GM12873 (cell line): ENCODE results near the gene GPATCH8.

Source experiments
- CTCF ChIP-seq: IDR thresholded peaks from 2 replicates; pipeline ENCODE4 v1.5.1; 2012; ENCODE audit warnings: low read depth, mild to moderate bottlenecking, moderate library complexity, low read length, control low read depth; ENCODE audit not compliant: insufficient read depth; ENCODE audit errors: missing control alignments

The GPATCH8 gene

GRCh38 chr17:44387804-44388203 is 115.4 kb downstream of the GPATCH8 start:
- no peak for TF ChIP-seq CTCF

- TF ChIP-seq CTCF = no peak
Observed at GRCh38 chr17:44386182-44386525, 117.1 kb downstream of the GPATCH8 start.

- TF ChIP-seq CTCF = no peak
Observed at GRCh38 chr17:44385287-44386181, 117.7 kb downstream of the GPATCH8 start.

- TF ChIP-seq CTCF = no peak
Observed at GRCh38 chr17:44384823-44385286, 118.4 kb downstream of the GPATCH8 start.

- no peak for TF ChIP-seq CTCF
Observed at GRCh38 chr17:44384281-44384822, 118.9 kb downstream of the GPATCH8 start.

GRCh38 chr17:44383861-44384260 is 119.3 kb downstream of the GPATCH8 start:
- no peak for TF ChIP-seq CTCF

- TF ChIP-seq CTCF = no peak
Observed at GRCh38 chr17:44383363-44383762, 119.8 kb downstream of the GPATCH8 start.
